ENCODE measurements around the gene IQGAP3. TPM values are rescaled to one million over a fixed set of nuclear protein-coding genes. Genes with fewer than 3 reads are reported as not detected.

Gene IQGAP3
- total RNA-seq, 2 donors from 2014 or later = 13.6 to 22.5 TPM

DNA sequence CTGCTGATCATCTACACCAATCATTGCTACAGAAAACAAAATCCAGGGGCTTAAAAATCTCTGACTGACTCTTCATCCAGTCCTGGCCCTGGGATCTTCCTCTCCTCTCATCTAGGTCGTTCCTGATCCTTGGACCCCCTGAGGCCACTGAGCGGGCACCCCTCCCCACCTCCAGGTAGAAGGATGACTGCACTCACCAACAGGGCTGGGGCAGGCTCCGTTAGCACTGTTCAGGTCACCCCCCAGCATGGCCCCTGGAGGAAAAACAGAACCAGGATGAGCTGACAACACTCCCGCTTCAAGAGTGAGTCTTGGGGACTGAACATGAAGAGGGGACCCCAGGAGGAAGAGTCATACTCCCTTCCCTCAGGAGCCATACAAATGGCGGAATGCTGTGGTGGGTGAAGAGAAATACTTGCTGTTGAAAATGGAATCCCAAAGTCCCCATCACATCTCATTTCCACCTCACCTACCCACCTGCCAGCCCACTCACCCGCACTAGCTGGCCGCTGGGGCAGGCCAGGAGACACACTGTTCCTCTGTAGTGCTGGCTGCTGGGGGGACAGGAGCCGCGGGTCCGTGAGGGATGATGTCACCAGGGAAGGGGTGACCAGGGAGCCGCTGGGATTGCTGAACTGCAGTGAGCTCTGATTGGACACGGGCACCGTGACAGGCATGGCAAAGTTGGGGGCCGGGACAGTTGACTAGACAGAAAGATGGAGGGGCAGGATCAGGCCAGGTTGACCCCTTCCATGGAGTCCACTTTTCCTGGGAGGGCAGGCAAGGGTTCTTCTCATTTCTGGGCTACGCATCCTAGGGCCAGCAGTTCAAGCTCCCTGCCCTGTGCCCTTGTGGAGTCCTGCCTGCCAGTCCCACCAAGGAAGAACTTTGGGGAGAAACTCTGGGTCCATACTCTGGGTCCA is 93.0 kb downstream of the IQGAP3 start:
- Mint-ChIP-seq H3K36me3 (ENCODE audit: insufficient read depth in 2 of 2) (peaks cover 15 to 39% of the 10 kb centered on the region in 2 donors), H3K4me1 (ENCODE audit: low read depth) (peaks cover 78% of the 10 kb centered on the region), H3K9me3 (no peaks in the 10 kb centered on the region), H3K27me3 (ENCODE audit: low read depth) (no peaks in the 10 kb centered on the region), H3K27ac (peak overlapping the region; percentile 63), H3K4me3 (no peak overlapping the region)
- DNase-seq (no peak), ATAC-seq (replicated peaks in 1 of 2) (no peak)

DNA sequence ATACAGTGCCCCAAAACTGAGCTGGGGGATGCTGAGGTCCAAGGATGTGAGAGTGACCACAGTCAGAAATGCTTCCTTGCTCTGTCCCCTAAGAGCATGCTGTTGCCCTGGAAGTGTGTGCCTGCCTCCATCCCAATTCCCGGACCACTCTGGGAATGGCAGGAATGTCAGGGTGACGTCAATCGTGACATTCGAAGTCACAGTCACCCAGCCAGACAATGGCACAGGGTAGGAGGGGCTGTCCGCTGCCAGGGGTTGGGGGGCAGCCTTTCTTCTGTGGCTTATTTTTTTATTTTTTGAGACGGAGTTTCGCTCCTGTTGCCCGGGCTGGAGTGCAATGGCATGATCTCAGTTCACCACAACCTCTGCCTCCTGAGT is 94.1 kb downstream of the IQGAP3 start:
- no peak for ATAC-seq (replicated peaks in 1 of 2)
- Mint-ChIP-seq H3K9me3 (no peaks in the 10 kb centered on the region), H3K27ac (peak overlapping the region; percentile 49), H3K4me3 (no peak overlapping the region), H3K36me3 (ENCODE audit: insufficient read depth in 2 of 2) (peaks cover 19 to 48% of the 10 kb centered on the region in 2 donors), H3K27me3 (ENCODE audit: low read depth) (no peaks in the 10 kb centered on the region), H3K4me1 (ENCODE audit: low read depth) (peaks cover 67% of the 10 kb centered on the region)
- DNase-seq = no peak

- H3K27me3 Mint-ChIP-seq (ENCODE audit: low read depth) = no peaks in the 10 kb centered on the region
- H3K27ac Mint-ChIP-seq = peak overlapping the region; percentile 49
- DNase-seq = no peak
- ATAC-seq (replicated peaks in 1 of 2) = no peak
- peaks cover 62% of the 10 kb centered on the region for H3K4me1 Mint-ChIP-seq (ENCODE audit: low read depth)
- no peaks in the 10 kb centered on the region for H3K9me3 Mint-ChIP-seq
- peak overlapping the region; percentile 23 to 36 for H3K4me3 Mint-ChIP-seq
- H3K36me3 Mint-ChIP-seq (ENCODE audit: insufficient read depth in 2 of 2) = peaks cover 19 to 48% of the 10 kb centered on the region in 2 donors
Observed at GRCh38 chr1:156477526-156478249, 94.7 kb downstream of the IQGAP3 start.

- no peaks in the 10 kb centered on the region for H3K9me3 Mint-ChIP-seq
- ATAC-seq (replicated peaks in 1 of 2) = peak; percentile 39 to 54
- no peak overlapping the region for H3K27ac Mint-ChIP-seq
- H3K4me1 Mint-ChIP-seq (ENCODE audit: low read depth) = peaks cover 52% of the 10 kb centered on the region
- H3K27me3 Mint-ChIP-seq (ENCODE audit: low read depth) = no peaks in the 10 kb centered on the region
- peak; percentile 62 to 68 for DNase-seq
- peak overlapping the region; percentile 42 to 59 for H3K4me3 Mint-ChIP-seq
- H3K36me3 Mint-ChIP-seq (ENCODE audit: insufficient read depth in 2 of 2) = peaks cover 17 to 46% of the 10 kb centered on the region in 2 donors
Observed at GRCh38 chr1:156476501-156477298, 95.7 kb downstream of the IQGAP3 start.

DNA sequence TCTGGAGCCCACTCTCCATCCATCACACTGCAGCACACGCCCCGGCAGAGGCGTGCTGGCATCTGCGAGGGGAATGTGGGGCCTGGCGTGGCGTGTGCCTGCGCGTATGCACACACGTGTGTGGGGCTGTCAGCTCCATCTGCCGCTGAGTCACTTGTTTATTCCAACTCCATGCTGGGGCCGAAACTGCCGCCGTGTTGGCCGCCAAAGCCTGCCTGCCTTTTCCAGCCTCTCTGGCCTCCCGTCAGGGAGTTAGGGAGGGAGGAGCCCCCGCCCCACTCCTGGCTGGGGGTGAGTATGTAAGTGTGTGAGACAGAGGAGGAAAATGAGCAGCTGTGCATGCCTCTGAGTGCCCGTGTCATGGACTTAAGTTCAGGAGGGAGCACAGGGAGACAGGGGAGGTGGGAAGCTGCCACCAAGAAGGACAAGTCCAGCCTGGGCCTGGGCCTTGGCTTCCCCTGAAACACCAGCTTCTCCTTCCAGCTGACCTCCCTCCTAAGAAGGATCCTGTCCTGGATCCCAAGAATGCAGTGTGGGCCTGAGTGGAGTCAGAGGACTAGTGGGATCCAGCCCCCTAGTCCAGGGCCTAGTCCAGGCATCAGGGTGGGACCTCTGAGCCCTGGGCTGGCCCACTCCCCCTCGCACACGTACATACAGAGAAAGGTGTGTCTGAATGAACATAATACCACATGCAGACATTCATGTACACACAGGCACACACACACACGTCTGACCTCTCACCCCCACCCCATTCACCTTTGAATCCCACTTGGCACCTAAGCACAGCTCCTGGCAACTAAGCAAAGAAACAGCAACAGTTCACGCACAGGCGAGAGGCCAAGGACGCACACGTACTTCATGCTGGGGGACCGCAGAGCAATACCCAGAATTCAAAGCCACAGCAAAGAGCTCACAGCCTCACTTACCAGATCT is 96.5 kb downstream of the IQGAP3 start:
- Mint-ChIP-seq H3K36me3 (ENCODE audit: insufficient read depth in 2 of 2) (peaks cover 15 to 40% of the 10 kb centered on the region in 2 donors), H3K27me3 (ENCODE audit: low read depth) (no peaks in the 10 kb centered on the region), H3K9me3 (no peaks in the 10 kb centered on the region), H3K27ac (no peak overlapping the region), H3K4me1 (ENCODE audit: low read depth) (peaks cover 43% of the 10 kb centered on the region), H3K4me3 (peak overlapping the region in 1 of 2 donors; percentile 59)
- ATAC-seq (replicated peaks in 1 of 2) = no peak
- no peak for DNase-seq

Other genes starting within 250 kb of the IQGAP3 start
- 100 to 1,000 TPM; 183 to 221 TPM for gene CCT3, start 234.3 kb downstream of the IQGAP3 start, total RNA-seq
- under 1 TPM in 1 of 2 donors, not detected in 1; 0.94 TPM for gene TSACC, start 234.0 kb downstream of the IQGAP3 start, total RNA-seq
- not detected for gene RHBG, start 203.4 kb downstream of the IQGAP3 start, total RNA-seq
- gene MEF2D, start 71.8 kb downstream of the IQGAP3 start, total RNA-seq = 10 to 100 TPM; 73.3 to 86.8 TPM
- 10 to 100 TPM; 14.7 to 17.4 TPM for gene TTC24, start 7.2 kb upstream of the IQGAP3 start, total RNA-seq
- 10 to 100 TPM; 48.3 to 57.3 TPM for gene NAXE, start 19.2 kb upstream of the IQGAP3 start, total RNA-seq
- gene GPATCH4, start 28.9 kb upstream of the IQGAP3 start, total RNA-seq = 10 to 100 TPM; 25.6 to 31.6 TPM
- gene HAPLN2, start 46.9 kb upstream of the IQGAP3 start, total RNA-seq = under 1 TPM; 0.22 to 1.00 TPM
- gene BCAN, start 69.6 kb upstream of the IQGAP3 start, total RNA-seq = under 1 TPM in 1 of 2 donors, not detected in 1; 0.10 TPM
- gene NES, start 104.8 kb upstream of the IQGAP3 start, total RNA-seq = under 1 TPM in 1 of 2 donors, not detected in 1; 0.05 TPM
- 1 to 10 TPM; 2.5 TPM for gene CRABP2, start 133.0 kb upstream of the IQGAP3 start, total RNA-seq
- 100 to 1,000 TPM in 1 of 2 donors, 10 to 100 TPM in 1; 90.5 to 100 TPM for gene METTL25B, start 155.9 kb upstream of the IQGAP3 start, total RNA-seq
- 10 to 100 TPM; 36.3 to 37.1 TPM for gene ISG20L2, start 156.2 kb upstream of the IQGAP3 start, total RNA-seq
- 10 to 100 TPM; 45.9 to 67.8 TPM for gene MRPL24, start 168.5 kb upstream of the IQGAP3 start, total RNA-seq
- 100 to 1,000 TPM; 185 to 217 TPM for gene HDGF, start 179.1 kb upstream of the IQGAP3 start, total RNA-seq
- gene PRCC, start 195.0 kb upstream of the IQGAP3 start, total RNA-seq = 10 to 100 TPM; 67.7 to 84.4 TPM
- gene SH2D2A, start 244.3 kb upstream of the IQGAP3 start, total RNA-seq = 100 to 1,000 TPM; 221 to 246 TPM